K562 (cell line): ENCODE data around the gene RAB31. TPM values are rescaled to one million over a fixed set of nuclear protein-coding genes. Genes with fewer than 3 reads are reported as not detected.

Source experiments
- BRD4 ChIP-seq: fragments of 200-600 bp; sonication (generic); IDR thresholded peaks from 2 replicates; pipeline ENCODE4 v1.6.1; 2017; ENCODE audit warnings: inconsistent platforms
- E2F4 ChIP-seq: sonication (generic); formaldehyde crosslinking; IDR thresholded peaks from 2 replicates; pipeline ENCODE4 v1.8.0; 2022; ENCODE audit warnings: mild to moderate bottlenecking, low read depth, missing genetic modification reagents
- EP300 ChIP-seq: IDR thresholded peaks from 2 replicates; pipeline ENCODE4 v1.6.1; 2012; ENCODE audit warnings: low read length, improper control_type of control experiment
- HDAC8 ChIP-seq: fragments of 450-650 bp; IDR thresholded peaks from 2 replicates; pipeline ENCODE4 v1.6.1; 2016; ENCODE audit warnings: mild to moderate bottlenecking, missing genetic modification characterization, moderate library complexity, missing compliant biosample characterization
- HES1 ChIP-seq: fragments of 450-650 bp; IDR thresholded peaks from 2 replicates; pipeline ENCODE4 v1.6.1; 2016; ENCODE audit warnings: low read depth, mild to moderate bottlenecking, moderate library complexity
- KLF1 ChIP-seq: fragments of 450-650 bp; IDR thresholded peaks from 2 replicates; pipeline ENCODE4 v1.6.1; 2016; ENCODE audit warnings: missing genetic modification characterization, missing compliant biosample characterization
- ZFP1 ChIP-seq: fragments of 450-650 bp; formaldehyde crosslinking; IDR thresholded peaks from 2 replicates; pipeline ENCODE4 v1.4.0; 2020; ENCODE audit warnings: mild to moderate bottlenecking, mixed read lengths
- ZNF76 ChIP-seq: fragments of 250-450 bp; sonication (Bioruptor Pico); IDR thresholded peaks from 2 replicates; pipeline ENCODE4 v1.4.0; 2020; ENCODE audit warnings: mild to moderate bottlenecking, moderate library complexity, borderline replicate concordance
- polyA plus RNA-seq, 8 experiments: library from polyadenylated mRNA; depleted of rRNA in 4 of 8; stranded (reverse) in 5 of 8; unstranded in 3 of 8; fragments of >200 nt; fragmentation: Nextera tagmentation in 2 of 8; fragmentation: Illumina TruSeq in 1 of 8; extraction: Ambion mirVana in 2 of 8; extraction: Trizol in 1 of 8; gene quantifications; 2 replicates each; pipeline versions ENCODE4 v1.2.1 to v1.2.3, GENCODE V29; 2011 to 2014; ENCODE audit warnings: inconsistent platforms in 1 of 8, missing spikeins in 1 of 8
- total RNA-seq, 7 experiments: library from RNA; depleted of rRNA in 6 of 7; stranded (reverse); fragments of >200 nt in 6 of 7; fragmentation: Illumina TruSeq in 2 of 7; extraction: Trizol in 2 of 7; gene quantifications; 2 replicates each; pipeline versions ENCODE4 v1.2.1 to v1.2.3, GENCODE V29; 2011 to 2021; ENCODE audit warnings: low replicate concordance in 1 of 7
- TF ChIP-seq, protein P1 (sequence below): fragments of 450-650 bp; IDR thresholded peaks from 2 replicates; pipeline ENCODE4 v1.6.1; 2017; ENCODE audit warnings: antibody characterized with exemption, mild to moderate bottlenecking
- TF ChIP-seq, protein P2 (sequence below): fragments of 450-650 bp; formaldehyde crosslinking; IDR thresholded peaks from 2 replicates; pipeline ENCODE4 v1.4.0; 2022; ENCODE audit warnings: mild to moderate bottlenecking, moderate library complexity
- TF ChIP-seq, protein P3 (sequence below), 2 experiments: fragments of 200-800 bp in 1 of 2; sonication (Bioruptor generic) in 1 of 2; sonication (generic) in 1 of 2; formaldehyde crosslinking in 1 of 2; IDR thresholded peaks in 1 of 2; conservative IDR thresholded peaks in 1 of 2; 2 replicates each; pipeline versions ENCODE4 v1.5.0 to v1.6.1; 2016 to 2020; ENCODE audit warnings: missing compliant biosample characterization in 1 of 2, missing genetic modification characterization in 1 of 2, missing genetic modification reagents in 1 of 2
- TF ChIP-seq, protein P4 (sequence below): fragments of 450-650 bp; formaldehyde crosslinking; IDR thresholded peaks from 2 replicates; pipeline ENCODE4 v1.4.0; 2022; ENCODE audit warnings: missing genetic modification characterization
- TF ChIP-seq, protein P5 (sequence below): fragments of 250-450 bp; sonication (Bioruptor Pico); IDR thresholded peaks from 2 replicates; pipeline ENCODE4 v1.5.0; 2021; ENCODE audit warnings: mild to moderate bottlenecking, moderate library complexity

Gene RAB31
- total and polyA plus RNA-seq, 9 of the 15 experiments (the other 6 are each of a cell fraction or from before 2014, with no cell fraction given), result 20.7 to 70.4 (median 41.3) TPM

- TF ChIP-seq, protein P1, sequence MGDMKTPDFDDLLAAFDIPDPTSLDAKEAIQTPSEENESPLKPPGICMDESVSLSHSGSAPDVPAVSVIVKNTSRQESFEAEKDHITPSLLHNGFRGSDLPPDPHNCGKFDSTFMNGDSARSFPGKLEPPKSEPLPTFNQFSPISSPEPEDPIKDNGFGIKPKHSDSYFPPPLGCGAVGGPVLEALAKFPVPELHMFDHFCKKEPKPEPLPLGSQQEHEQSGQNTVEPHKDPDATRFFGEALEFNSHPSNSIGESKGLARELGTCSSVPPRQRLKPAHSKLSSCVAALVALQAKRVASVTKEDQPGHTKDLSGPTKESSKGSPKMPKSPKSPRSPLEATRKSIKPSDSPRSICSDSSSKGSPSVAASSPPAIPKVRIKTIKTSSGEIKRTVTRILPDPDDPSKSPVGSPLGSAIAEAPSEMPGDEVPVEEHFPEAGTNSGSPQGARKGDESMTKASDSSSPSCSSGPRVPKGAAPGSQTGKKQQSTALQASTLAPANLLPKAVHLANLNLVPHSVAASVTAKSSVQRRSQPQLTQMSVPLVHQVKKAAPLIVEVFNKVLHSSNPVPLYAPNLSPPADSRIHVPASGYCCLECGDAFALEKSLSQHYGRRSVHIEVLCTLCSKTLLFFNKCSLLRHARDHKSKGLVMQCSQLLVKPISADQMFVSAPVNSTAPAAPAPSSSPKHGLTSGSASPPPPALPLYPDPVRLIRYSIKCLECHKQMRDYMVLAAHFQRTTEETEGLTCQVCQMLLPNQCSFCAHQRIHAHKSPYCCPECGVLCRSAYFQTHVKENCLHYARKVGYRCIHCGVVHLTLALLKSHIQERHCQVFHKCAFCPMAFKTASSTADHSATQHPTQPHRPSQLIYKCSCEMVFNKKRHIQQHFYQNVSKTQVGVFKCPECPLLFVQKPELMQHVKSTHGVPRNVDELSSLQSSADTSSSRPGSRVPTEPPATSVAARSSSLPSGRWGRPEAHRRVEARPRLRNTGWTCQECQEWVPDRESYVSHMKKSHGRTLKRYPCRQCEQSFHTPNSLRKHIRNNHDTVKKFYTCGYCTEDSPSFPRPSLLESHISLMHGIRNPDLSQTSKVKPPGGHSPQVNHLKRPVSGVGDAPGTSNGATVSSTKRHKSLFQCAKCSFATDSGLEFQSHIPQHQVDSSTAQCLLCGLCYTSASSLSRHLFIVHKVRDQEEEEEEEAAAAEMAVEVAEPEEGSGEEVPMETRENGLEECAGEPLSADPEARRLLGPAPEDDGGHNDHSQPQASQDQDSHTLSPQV, result no peak
- TF ChIP-seq E2F4 (CRISPR knock-in tag), result no peak
- TF ChIP-seq ZFP1 (CRISPR knock-in tag), result 0 out of 2 replicates have a peak, but pooled peaks have one; percentile 32
- TF ChIP-seq, protein P2, sequence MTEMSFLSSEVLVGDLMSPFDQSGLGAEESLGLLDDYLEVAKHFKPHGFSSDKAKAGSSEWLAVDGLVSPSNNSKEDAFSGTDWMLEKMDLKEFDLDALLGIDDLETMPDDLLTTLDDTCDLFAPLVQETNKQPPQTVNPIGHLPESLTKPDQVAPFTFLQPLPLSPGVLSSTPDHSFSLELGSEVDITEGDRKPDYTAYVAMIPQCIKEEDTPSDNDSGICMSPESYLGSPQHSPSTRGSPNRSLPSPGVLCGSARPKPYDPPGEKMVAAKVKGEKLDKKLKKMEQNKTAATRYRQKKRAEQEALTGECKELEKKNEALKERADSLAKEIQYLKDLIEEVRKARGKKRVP (CRISPR knock-in tag), result 0 out of 2 replicates have a peak, but pooled peaks have one; percentile 24
- no peak for TF ChIP-seq KLF1 (tag)
- TF ChIP-seq, protein P3, sequence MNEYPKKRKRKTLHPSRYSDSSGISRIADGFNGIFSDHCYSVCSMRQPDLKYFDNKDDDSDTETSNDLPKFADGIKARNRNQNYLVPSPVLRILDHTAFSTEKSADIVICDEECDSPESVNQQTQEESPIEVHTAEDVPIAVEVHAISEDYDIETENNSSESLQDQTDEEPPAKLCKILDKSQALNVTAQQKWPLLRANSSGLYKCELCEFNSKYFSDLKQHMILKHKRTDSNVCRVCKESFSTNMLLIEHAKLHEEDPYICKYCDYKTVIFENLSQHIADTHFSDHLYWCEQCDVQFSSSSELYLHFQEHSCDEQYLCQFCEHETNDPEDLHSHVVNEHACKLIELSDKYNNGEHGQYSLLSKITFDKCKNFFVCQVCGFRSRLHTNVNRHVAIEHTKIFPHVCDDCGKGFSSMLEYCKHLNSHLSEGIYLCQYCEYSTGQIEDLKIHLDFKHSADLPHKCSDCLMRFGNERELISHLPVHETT (CRISPR knock-in tag; conservative IDR thresholded peaks at IDR 0.05 in 1 of 2, IDR thresholded peaks at IDR 0.05 in 1 of 2), result 0 out of 4 replicates have a peak, but pooled peaks of 1 of the 2 experiments have one; percentile 16
- TF ChIP-seq, protein P4, sequence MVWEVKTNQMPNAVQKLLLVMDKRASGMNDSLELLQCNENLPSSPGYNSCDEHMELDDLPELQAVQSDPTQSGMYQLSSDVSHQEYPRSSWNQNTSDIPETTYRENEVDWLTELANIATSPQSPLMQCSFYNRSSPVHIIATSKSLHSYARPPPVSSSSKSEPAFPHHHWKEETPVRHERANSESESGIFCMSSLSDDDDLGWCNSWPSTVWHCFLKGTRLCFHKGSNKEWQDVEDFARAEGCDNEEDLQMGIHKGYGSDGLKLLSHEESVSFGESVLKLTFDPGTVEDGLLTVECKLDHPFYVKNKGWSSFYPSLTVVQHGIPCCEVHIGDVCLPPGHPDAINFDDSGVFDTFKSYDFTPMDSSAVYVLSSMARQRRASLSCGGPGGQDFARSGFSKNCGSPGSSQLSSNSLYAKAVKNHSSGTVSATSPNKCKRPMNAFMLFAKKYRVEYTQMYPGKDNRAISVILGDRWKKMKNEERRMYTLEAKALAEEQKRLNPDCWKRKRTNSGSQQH, result peak; percentile 69; the same call in 1 of the 2 replicates
- TF ChIP-seq HDAC8 (tag), result 0 out of 2 replicates have a peak, but pooled peaks have one; percentile 46
- peak; percentile 87; the same call in 1 of the 2 replicates for TF ChIP-seq BRD4
- no peak for TF ChIP-seq EP300
- peak; percentile 77; the same call in 1 of the 2 replicates for TF ChIP-seq ZNF76 (CRISPR knock-in tag)
- no peak for TF ChIP-seq HES1
- TF ChIP-seq, protein P5, sequence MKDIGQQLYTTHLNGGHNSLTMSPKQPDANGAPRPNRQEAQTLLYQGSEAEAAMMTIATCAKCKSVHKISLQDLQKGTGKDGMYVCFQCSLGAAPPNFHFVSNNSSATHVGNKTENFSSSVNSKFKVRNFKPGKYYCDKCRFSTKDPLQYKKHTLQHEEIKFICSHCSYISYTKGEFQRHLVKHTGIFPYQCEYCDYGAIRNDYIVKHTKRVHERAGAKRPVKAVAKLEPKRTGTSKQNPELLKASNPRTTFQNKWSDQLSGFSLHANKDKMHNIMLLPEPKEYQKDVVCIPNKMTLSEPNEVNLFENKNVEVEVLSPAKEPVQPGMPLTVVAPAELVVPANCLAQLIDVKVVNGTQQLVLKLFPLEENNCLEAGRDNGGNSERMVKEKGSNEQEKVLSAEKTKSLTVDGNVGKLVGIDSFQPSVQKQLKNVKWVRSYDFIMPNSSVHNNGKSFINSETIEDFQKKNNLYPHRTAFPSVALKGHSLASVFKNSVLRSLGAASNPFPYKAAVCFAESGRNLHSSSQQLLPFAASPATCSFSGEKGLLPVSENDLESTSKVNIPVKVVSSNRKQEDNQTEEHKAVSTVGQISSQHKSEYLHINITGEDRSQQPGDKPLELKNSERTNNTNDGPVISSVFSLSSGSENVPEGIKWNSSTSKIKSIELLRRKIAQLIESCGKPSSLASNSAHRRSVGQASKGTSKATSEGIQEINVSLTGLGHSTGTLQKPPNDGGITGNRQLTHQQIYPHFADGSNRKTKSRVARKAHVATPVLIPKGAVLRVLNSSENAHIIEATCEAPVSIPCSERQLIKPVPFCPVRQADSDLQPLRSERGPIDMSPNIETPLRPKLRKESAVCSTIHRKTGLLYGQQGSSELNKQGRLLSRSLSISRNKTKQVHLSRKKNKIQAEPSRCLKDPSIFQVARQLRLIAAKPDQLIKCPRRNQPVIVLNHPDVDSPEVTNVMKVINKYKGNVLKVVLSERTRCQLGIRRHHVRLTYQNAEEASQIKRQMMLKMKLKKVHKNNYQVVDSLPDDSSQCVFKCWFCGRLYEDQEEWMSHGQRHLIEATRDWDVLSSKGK (CRISPR knock-in tag), result no peak
Observed at GRCh38 chr18:9878783-9879242, 170.7 kb downstream of the RAB31 start (continued).
